GM19239 (cell line): ENCODE results near the gene FAM83G.
"Not testable (repeated sequence)": the region's sequence is repeated elsewhere in the genome, so short reads cannot be mapped to it uniquely, and the experiment has no call there.

ENCODE experiments used
- DNase-seq: peaks from one replicate; pipeline ENCODE4 v3.0.0; 2011; ENCODE audit warnings: low spot score; ENCODE audit not compliant: insufficient read length
- FAIRE-seq: peaks from 2 replicates; lab custom pipeline; 2011; peaks lifted over from hg19 to GRCh38; lab: Jason Lieb, UNC

FAM83G gene

DNA sequence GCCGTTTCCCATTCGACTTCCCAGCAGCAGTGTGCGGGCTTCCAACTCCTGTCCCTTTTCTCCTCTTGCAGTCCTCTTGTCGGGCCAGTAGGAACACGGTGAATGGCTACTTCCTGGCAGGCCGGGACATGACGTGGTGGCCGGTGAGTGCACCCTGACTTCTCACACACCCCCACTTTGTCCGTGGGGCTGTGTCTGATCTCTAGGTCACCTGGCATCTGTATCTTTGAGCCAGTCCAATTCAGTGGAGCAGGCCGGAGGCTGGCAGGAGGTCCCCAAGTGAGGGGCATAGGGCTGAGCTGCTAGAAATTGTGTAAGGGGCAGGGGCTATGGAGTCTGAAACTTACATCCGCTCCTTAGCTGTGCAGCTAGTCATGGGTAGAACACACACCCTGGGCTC is 46.0 kb downstream of the FAM83G start:
- DNase-seq (no peak), FAIRE-seq (no peak)

DNA sequence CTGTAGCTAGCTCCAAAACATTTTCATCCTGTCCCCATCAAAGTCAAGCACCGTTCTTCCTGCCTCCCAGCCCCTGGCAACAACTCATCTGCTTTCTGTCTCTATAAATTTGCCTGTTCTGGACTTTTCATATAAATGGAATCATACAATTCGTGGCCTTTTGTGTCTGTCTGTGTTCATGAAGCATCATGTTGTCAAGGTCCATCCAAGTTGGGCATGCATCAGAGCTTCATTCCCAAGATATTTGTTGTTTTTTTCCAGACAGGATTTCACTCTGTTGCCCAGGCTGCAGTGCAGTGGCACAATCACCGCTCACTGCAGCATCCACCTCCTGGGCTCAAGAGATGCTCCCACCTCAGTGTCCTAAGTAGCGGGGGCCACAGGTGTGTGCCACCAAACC is 46.7 kb downstream of the FAM83G start:
- DNase-seq = no peak
- no peak for FAIRE-seq

DNA sequence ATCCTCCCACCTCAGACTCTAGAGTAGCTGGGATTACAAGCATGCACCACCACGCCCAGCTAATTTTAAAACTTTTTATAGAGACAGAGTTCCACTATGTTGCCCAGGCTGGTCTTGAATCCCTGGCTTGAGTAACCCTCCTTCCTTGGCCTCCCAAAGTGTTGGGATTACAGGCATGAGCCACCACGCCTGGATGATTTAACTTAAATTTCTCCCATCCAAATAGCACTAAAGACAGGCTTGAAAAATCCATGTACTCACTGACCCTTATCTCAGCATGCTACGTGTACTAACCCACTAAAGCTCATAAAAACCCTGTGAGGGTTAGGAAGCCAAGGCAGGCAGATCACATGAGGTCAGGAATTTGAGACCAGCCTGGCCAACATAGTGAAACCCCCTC is 48.0 kb downstream of the FAM83G start:
- DNase-seq (no peak), FAIRE-seq (no peak)

DNA sequence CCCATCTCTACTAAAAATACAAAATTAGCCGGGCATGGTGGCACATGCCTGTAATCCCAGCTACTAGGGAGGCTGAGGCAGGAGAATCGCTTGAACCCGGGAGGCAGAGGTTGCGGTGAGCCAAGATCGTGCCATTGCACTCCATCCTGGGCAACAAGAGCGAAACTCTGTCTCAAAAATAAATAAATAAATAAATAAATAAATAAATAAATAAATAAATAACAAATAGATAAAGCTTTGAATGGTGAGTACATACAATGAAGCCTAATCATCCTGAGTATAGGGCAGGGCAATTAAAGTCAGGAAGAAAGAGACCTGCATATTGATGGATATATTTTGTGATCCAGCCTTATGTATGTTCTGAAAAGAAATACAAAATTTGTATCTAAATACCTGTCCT is 48.5 kb downstream of the FAM83G start:
- not testable (repeated sequence) for FAIRE-seq, DNase-seq

DNA sequence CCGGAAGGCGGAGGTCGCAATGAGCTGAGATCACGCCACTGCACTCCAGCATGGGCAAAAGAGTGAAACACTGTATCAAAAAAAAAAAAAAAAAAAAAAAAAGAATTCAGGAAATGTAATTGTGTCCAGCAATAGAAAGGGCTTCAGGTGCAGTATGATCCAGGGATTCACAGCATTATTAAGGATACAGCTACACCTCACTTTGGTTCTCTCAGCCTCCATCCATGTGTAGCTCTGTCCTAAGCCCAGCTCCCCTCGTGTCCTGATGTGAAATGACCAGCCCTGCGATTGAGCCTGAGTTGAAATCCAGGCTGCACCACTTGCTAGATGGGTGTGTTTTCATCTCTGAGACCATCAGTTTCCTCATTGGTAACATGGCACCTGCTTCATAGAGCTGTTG is 49.6 kb downstream of the FAM83G start:
- DNase-seq (no peak), FAIRE-seq (no peak)

DNA sequence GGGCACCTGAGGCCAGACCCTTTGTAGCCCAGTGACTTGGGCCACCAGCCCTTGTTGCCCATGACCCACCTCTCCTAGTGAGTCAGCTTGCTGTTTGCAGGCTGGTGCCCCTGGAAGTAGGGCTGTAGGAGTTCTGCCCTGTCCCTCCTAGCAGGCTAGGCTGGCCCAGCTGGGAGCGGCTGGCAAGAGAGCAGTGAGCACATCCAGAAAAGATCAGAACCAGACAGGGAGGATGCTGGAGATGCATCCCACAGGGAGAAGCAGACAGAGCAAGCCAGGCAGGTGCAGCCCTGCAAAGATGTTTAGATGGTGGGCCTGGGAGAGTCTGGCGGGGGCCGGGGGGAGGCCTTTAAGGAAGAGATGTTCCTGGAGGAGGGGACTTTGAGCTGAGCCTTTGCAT is 50.2 kb downstream of the FAM83G start:
- DNase-seq (no peak), FAIRE-seq (no peak)

DNA sequence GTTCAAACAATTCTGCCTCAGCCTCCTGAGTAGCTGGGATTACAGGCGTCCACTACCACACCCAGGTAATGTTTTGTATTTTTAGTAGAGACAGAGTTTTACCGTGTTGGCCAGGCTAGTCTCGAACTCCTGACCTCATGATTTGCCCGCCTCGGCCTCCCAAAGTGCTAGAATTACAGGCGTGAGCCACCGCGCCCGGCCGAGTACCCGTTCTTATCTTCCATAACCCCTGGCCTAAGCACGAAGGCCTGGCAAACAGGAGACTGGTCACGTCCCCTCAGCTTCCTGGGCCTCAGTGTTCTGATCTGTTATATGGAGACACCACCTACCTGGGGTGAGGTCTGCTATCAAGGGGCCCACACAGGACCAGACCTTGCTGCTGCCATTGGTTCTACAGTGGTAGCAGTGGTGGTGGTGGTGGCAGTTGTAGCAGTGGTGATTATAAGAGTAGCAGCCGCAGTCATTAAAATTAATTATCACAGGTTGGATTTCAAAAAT is 51.3 kb downstream of the FAM83G start:
- no peak for DNase-seq
- no peak for FAIRE-seq

DNA sequence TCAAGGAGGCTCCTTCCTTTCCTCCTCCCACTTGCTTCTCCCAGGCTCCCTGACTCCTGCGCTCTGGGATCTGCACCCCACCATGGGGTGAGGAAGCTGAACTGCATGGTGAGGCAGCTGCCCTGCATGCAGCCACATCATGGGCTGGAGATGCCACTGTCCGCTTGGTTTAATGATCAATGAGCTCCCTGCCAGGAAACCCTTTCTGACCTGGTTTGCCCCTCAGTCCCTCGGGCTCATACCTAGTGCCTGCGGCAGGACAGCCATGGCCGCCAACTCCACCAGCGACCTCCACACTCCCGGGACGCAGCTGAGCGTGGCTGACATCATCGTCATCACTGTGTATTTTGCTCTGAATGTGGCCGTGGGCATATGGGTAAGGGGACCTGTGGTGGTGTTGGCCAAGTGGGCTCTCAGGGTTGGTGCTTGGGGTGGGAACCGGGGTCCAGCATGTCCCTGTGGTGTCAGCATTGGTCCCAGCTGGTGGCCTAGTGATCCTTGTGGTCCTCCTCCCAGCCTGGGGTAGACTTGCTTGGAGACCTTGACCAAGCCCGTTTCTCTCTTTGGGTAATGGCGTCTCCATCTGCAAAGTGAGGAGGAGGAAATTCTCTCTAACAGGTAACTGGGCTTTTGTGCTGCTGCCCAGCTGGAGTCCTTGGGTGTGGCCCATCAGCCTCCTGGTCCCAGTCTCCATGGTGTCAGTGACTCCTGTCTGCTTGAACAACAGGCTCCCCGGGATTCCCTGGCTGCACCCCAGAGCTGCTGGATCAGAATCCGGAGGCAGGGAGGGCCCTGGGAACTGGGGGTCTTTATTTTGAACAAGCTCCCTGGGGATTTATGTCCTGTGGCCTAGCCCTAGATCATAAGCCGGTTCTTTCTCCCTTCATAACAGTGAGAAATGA is 52.4 kb downstream of the FAM83G start, which contains the start of gene SLC5A10:
SLC5A10 (plus strand) TSS at position 225 of the 902 bp plus-strand sequence; CDS start at position 266, 41 bp downstream.
- FAIRE-seq = no peak
- no peak for DNase-seq

DNA sequence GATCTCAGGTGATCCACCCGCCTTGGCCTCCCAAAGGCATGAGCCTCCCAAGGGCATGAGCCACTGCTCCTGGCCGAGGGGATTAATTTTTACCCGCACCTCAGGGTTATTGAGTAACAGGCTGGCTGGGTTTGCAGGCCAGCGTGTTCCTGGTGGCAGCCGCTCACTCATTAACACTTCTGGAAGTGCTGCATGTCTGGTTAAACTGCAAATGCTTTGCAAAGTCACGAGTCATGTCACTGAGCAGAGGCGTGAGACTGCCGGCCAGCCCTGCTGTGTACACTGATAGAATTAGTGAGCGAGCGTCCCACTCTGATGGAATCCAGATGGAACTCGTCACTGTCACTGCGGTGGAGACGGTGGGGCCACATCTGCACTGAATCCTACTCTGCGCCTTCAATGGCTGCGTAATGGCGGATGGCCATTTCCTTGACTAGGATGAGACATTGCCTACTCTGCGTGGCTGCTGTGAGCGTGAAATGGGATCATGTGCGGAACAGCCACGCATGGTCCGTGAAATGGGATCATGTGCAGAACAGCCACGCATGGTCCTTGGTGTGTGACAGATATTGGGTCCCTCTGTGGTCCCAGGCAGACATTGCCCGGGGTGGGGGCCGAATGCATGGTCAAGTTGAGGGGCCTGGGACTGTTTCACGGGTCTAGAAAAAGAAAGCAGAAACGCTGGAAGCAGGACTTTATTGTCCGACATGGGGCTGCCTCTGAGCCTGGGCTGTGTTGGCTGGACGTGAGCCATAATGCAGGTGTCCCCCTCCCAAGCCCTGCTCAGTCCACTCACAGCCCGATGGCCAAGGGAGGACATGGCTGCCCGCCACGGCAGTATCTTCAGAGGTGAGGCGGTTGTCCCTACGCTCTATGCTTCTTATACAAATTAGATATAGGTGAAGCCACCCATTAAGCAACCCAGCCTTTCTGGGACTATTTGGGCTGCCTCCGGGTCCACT is 53.3 kb downstream of the FAM83G start:
- FAIRE-seq (no peak), DNase-seq (no peak)

DNA sequence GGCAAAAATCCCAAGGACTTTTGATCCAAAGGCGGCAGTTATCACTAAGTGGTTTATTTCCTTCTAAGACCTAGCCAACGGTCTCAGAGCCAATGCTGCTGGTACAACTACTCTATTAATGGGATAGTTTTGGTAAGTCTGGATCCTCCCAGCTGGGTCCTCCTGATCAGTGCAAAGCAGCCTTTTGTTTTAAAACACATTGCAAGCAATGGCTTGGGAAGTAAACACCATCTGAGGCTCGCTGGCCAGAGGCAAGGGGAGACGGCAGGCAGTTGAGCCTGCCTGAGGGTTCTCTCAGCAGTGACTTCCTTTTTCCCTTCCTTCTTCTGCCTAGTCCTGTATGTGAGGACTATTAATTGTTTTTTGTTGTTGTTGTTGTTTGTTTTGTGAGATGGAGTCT is 54.2 kb downstream of the FAM83G start:
- no peak for DNase-seq
- no peak for FAIRE-seq

DNA sequence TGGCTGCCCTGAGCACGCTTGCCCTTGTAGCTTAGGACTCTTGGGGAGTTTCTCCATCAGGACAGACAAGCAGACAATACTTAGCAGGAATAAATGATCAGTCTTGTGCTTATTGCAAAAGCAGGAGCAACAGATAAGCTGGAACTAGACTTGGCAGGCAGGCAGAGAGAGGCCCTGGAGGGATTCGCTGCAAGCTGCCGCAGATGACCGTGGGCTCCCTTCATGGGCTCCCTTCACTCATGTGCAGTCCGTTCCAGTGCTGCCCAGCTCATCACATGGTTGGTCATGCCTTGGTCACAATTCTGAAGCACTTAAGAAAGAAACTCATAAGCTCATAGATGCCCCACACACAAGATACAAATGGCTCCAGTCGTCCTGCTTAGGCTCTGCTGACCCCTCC is 55.0 kb downstream of the FAM83G start:
- FAIRE-seq (no peak), DNase-seq (no peak)

DNA sequence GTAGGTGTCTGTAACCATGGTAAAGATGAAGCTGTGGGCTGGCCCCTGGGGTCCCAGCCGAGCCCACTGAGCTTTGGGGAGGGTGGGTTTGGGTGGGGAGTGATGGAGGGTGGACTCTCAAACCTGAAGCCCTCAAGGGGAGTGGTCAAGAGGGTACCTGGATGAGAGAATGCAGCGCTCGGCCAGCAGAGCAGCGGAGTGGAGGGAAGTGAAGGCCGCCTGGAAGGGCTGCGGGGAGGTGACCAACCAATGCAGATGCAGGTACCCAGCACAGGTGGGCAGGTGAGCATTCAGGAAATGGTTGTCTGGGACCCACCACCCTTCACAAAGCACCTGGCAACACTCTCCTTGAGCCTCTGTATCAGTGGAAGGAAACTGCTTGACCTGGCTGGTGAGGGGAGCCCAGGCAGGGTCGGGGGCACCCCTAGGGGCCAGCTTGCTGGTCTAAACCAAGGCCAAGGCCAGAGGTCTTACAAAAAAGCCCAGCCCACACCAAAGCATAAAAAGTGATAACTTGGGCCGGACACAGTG is 56.0 kb downstream of the FAM83G start:
- DNase-seq (no peak), FAIRE-seq (no peak)

DNA sequence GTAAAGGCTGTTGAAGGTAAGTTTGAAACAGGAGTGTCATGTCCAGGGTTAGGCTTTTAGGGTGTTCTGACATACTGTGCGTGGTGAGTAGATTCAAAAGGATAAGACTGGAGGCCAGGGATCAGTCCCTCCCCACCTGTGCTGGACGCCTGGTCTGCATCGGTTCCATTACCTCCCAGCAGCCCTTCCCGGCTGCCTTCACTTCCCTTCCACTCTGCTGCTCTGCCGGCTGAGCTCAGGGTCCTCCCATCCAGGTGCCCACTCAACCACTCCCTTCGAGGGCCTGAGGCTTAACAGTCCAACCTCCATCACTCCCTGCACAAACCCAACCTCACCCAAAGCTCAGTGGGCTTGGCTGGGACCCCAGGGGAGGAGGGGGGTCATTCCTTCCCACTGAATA is 56.7 kb downstream of the FAM83G start:
- DNase-seq (no peak), FAIRE-seq (no peak)

DNA sequence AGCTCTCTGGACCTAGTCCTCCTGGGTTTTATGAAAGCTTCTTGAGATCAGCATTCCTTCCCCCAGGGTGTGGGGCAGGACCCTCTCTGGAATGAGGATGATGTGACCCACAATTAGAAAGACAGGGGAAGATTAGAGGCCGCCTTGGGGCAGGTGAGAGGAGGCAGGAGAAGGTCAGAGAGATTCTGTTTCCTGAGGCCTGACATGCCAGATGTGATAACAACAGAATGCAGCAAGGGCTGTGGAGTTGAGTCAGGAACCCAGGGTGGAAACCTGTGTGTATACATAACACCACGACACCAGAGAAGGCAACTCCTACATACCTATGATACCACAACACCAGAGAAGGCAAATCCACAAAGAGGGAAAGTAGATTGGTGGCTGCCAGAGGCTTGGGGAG is 58.0 kb downstream of the FAM83G start:
- DNase-seq (no peak), FAIRE-seq (no peak)

DNA sequence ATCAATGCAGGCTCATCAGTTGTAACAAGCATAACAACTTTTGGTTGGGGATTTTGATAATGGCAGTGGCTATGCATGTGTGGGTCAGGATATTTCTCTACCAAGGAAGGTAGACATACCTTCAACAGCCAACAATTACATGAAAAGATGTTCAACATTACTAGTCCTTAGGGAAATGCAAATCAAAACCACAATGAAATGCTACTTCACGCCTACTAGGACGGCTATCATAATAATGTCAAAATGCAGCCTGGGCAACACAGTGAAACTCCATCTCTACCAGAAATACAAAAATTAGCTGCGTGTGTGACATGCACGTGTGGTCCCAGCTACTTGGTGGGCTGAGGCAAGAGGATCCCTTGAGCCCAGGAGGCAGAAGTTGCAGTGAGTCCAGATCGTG is 59.9 kb downstream of the FAM83G start:
- no peak for FAIRE-seq
- DNase-seq = no peak

DNA sequence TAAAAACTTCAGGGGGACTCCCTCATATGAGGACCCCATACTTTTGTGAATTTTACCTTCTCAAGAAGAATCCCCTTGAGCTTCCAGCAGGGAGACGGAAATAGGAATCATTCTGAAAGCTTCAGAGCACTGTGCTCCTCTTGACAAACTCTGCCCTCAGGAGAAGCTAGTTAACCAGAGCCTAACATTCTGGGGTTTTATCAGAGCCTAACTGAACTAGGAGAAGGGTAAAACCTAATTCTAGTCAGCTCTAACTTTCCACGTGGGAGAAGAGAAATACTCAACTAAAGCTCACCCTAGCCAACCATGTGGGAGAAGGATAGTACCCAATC is 65.9 kb downstream of the FAM83G start:
- no peak for DNase-seq
- no peak for FAIRE-seq

DNA sequence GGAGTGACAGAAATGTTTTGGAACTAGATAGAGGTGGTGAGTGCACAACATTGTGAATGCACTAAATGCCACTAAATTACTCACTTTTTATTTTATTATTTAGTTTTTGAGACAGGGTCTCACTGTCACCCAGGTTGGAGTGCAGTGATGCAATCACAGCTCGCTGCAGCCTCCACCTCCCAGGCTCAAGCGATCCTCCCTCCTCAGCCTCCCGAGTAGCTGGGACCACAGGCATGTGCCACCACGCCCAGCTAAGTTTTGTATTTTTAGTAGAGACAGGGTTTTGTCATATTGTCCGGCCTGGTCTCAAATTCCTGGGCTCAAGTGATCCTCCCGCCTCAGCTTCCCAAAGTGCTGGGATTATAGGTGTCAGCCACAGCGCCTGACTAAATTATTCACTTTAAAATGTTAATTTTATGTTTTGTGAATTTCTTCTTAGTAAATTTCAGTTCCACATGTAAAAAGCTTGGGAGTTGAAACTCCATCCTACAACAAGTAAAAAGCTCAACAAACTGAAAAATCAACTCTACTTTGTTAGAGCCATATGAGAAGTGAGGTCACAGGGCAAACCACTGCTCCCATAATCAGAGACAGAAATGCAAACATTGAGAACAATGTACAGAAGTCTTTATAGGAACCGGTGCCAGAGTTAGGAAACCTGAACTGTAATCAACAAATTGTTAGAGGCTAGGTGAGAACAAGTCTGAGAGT is 66.4 kb downstream of the FAM83G start:
- FAIRE-seq = no peak
- DNase-seq = no peak

DNA sequence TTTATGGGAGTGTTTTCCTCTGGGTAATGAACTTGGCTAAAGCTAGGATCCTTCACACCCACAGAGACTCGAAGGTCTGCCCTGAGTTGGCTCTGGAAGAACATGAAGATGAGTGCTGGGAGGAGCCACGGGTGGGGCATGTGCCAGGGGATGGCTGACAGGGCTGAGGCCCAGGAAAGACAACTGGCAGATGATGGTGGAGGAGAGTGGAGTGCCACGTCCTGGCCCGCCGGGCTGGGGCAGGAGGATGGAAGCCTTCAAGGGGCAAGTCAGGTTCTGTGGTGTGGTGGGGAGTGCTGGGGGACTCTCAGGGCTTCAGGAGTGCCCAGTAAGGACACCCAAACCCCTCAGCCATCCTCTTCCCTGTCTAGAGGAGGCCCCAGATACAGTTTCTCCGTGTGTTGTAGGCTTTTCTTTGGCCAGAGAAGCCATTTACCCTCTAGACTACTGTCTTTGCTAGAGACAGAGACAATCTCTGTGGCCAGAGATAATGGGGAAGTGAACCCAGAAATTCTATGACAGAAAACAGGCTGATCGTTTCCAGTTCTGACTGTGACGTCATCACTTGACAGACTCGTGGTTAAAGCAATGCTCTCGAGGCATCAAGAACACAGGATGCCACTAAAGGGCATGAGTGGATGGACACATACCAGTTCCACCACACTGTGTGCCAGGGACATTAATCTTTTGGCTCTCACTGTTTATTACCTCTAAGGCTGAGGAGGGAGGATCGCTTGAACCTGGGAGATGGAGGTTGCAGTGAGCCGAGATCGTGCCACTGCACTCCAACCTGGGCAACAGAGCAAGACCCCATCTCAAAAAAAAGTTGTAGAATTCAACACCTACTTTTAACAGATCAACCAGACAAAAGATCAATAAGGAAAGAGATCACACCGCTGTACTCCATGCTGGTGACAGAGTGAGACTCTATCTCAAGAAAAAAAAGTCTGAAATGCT is 71.2 kb downstream of the FAM83G start:
- FAIRE-seq (peak; percentile 18), DNase-seq (no peak)
